ENCODE results near the gene DNALI1.

DNALI1 gene

DNA sequence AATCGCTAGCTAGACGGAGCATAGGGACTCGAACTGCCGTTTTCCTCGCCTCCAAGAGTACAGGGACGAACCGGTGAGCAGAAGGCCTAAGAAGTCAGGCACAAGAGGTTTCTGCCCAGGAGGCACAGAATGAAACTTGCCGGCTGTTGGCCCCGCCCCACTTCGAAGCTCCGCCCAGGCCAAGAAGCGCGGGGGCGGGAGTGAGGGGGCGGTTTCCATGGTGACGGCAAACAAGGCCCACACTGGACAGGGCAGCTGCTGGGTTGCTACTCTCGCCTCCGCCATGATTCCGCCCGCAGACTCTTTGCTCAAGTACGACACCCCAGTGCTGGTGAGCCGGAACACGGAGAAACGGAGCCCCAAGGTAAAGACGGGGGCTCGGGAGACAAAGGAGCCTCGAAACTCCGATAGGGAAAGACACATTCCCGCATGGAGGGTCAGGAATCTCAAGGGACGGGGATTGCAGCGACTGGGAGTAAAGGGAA is at the start of gene DNALI1:
Gene DNALI1, plus strand, starts transcription at position 229 of the 485 bp plus-strand sequence. Its CDS starts 55 bp downstream, at position 284.
- peak; percentile 92 for ATAC-seq
- TF ChIP-seq CREB5 (CRISPR knock-in tag; IDR thresholded peaks at IDR 0.05; ENCODE audit: low read depth) (no peak), ZC3H10 (CRISPR knock-in tag; IDR thresholded peaks at IDR 0.05) (no peak), ZFP3 (CRISPR knock-in tag; IDR thresholded peaks at IDR 0.05) (0 out of 2 replicates have a peak, but pooled peaks have one; percentile 57)

GRCh38 chr1:37509181-37509580 is 47.6 kb upstream of the DNALI1 start:
- no peak for TF ChIP-seq GLIS3 (CRISPR knock-in tag; IDR thresholded peaks at IDR 0.05)
- TF ChIP-seq OSR1 (CRISPR knock-in tag; IDR thresholded peaks at IDR 0.05), result no peak
- no peak for TF ChIP-seq ESRRG (CRISPR knock-in tag; IDR thresholded peaks at IDR 0.05)
- no peak for TF ChIP-seq CSDC2 (CRISPR knock-in tag; IDR thresholded peaks at IDR 0.05)
- TF ChIP-seq ZFP3 (CRISPR knock-in tag; IDR thresholded peaks at IDR 0.05), result peak; percentile 80; the same call in 1 of the 2 replicates
- TF ChIP-seq CREB5 (CRISPR knock-in tag; IDR thresholded peaks at IDR 0.05; ENCODE audit: low read depth), result no peak
- peak; percentile 73 for ATAC-seq

DNA sequence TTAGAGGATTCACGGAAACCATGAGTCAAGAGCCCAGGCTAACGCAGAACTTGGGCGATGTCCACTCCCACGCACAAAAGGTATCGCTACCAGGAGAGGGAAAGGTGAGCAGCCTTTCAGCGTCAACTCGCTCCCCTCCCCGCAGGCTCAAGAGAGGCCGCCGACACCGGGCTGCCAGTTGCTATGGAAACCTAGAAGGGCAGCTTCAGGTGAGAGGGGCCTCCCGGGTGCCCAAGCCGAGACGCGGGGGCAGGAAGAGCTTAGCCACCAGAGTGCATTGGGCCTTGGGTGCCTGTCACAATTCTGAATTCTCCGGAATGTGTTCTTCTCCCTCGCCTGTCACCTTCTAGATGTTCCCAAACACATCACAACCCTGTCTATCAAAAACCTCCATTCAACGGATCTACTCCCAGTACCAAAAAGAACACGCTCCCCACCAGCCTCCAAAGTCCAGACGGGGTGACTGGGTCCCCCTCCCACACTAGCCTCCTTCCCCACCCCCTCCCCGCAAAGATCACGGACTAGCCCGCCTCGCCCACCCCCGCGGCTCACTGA is 42.9 kb upstream of the DNALI1 start:
- ATAC-seq, result peak; percentile 13
- no peak for TF ChIP-seq ZFP30 (CRISPR knock-in tag; IDR thresholded peaks at IDR 0.05)
- no peak for TF ChIP-seq POU6F1 (CRISPR knock-in tag; IDR thresholded peaks at IDR 0.05; ENCODE audit: borderline replicate concordance, low read depth)
- TF ChIP-seq ZNF8 (CRISPR knock-in tag; IDR thresholded peaks at IDR 0.05), result no peak
- no peak for TF ChIP-seq BACH2 (CRISPR knock-in tag; IDR thresholded peaks at IDR 0.05; ENCODE audit: borderline replicate concordance)
- TF ChIP-seq ZFP3 (CRISPR knock-in tag; IDR thresholded peaks at IDR 0.05), result no peak
- TF ChIP-seq PATZ1 (CRISPR knock-in tag; IDR thresholded peaks at IDR 0.05; ENCODE audit: borderline replicate concordance), result no peak
- TF ChIP-seq ARNTL (CRISPR knock-in tag; IDR thresholded peaks at IDR 0.05; ENCODE audit: borderline replicate concordance, low read depth), result no peak
- TF ChIP-seq SNAI2 (CRISPR knock-in tag; IDR thresholded peaks at IDR 0.05), result no peak
- TF ChIP-seq ZNF565 (CRISPR knock-in tag; conservative IDR thresholded peaks at IDR 0.05; ENCODE audit: low read depth), result no peak
- TF ChIP-seq OSR1 (CRISPR knock-in tag; IDR thresholded peaks at IDR 0.05), result no peak
- TF ChIP-seq ZC3H10 (CRISPR knock-in tag; IDR thresholded peaks at IDR 0.05), result no peak
- no peak for TF ChIP-seq TCF4 (CRISPR knock-in tag; IDR thresholded peaks at IDR 0.05; ENCODE audit: borderline replicate concordance)

DNA sequence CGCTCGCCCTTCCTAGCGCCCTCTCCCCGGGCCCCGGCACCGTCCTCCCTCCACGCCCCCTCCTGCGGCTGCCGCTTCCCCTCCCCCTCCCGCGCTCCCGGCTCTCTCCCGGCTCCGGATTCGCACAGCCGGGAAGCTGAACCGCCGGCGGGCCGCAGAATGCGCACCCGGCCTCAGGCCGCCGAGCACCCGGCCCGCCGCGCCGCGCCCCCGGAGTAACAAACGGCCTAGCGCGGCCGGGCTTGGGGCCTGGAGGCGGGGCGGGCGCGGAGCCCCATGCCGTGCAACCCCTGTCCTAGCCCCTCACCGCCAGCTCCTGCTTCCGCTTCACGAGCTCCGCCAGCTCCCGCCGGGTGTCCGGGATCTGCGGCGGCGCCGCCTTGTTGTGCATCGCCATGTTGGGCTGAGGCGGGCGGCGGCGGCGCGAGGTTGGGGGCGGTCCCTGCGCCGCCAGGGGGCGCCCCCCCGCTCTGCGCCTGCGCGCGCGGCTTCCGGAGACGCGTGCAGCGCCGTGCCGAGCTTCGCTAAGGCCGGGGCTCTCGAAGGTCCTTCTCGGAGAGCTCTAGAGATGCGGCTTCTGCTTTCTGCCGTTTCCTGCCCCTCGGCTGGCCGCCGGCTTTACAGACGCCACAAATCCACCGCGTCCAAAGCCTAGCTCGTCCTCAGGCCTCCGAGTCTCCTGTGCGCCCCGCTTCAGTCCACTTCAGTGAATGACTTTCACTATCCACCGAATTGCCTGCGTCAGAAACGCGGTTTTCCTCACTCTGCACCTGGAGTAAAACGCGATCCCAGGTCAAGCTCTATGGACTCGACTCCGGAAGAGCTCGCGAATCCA is 42.2 kb upstream of the DNALI1 start, which contains the start of gene MEAF6:
Gene MEAF6, minus strand, starts transcription at position 417 of the 835 bp plus-strand sequence. Its CDS starts 20 bp downstream, at position 397.
- peak; percentile 99 for ATAC-seq
- 0 out of 2 replicates have a peak, but pooled peaks have one; percentile 67 for TF ChIP-seq ZFP3 (CRISPR knock-in tag; IDR thresholded peaks at IDR 0.05)
- 0 out of 2 replicates have a peak, but pooled peaks have one; percentile 20 for TF ChIP-seq TSHZ2 (CRISPR knock-in tag; IDR thresholded peaks at IDR 0.05)
- TF ChIP-seq TCF4 (CRISPR knock-in tag; IDR thresholded peaks at IDR 0.05; ENCODE audit: borderline replicate concordance), result no peak

Measured in SK-N-SH treated with all-trans-retinoic acid at 6 μM for 48 hours (cell line).